Karpas-422 (cell line): ENCODE results near the gene THY1. TPM values are rescaled to one million over a fixed set of nuclear protein-coding genes. Genes with fewer than 3 reads are reported as not detected.
"Not testable (repeated sequence)": the region's sequence is repeated elsewhere in the genome, so short reads cannot be mapped to it uniquely, and the experiment has no call there.

ENCODE experiments used
- DNase-seq: peaks from one replicate; pipeline ENCODE4 v3.0.0-alpha.2; 2015
- H2AFZ ChIP-seq: fragments of 200-600 bp; sonication (generic); 2 replicates; pipeline ENCODE4 v1.6.1; 2014; ENCODE audit warnings: antibody characterized with exemption, low read length, mixed read lengths
- H3K27ac ChIP-seq: fragments of 200-600 bp; sonication (generic); 2 replicates; pipeline ENCODE4 v1.5.1; 2014; ENCODE audit warnings: mild to moderate bottlenecking, low read length, moderate library complexity
- H3K27me3 ChIP-seq: fragments of 200-600 bp; sonication (generic); 2 replicates; pipeline ENCODE4 v1.6.1; 2014; ENCODE audit warnings: low read length, mixed read lengths
- H3K36me3 ChIP-seq: fragments of 200-600 bp; sonication (generic); 2 replicates; pipeline ENCODE4 v1.6.1; 2014; ENCODE audit warnings: low read length, mixed read lengths; ENCODE audit not compliant: insufficient read depth
- H3K4me1 ChIP-seq: fragments of 200-600 bp; sonication (generic); 2 replicates; pipeline ENCODE4 v1.6.1; 2014; ENCODE audit warnings: mild to moderate bottlenecking, low read length, mixed read lengths
- H3K4me2 ChIP-seq: fragments of 200-600 bp; sonication (generic); 2 replicates; pipeline ENCODE4 v1.6.1; 2014; ENCODE audit warnings: low read length, low read depth, mild to moderate bottlenecking; ENCODE audit not compliant: poor library complexity, severe bottlenecking
- H3K4me3 ChIP-seq: fragments of 200-600 bp; sonication (generic); 2 replicates; pipeline ENCODE4 v1.5.1; 2014; ENCODE audit warnings: mild to moderate bottlenecking, antibody characterized with exemption, low read length, mixed read lengths
- H3K79me2 ChIP-seq: fragments of 200-600 bp; sonication (generic); 2 replicates; pipeline ENCODE4 v1.6.1; 2014; ENCODE audit warnings: mild to moderate bottlenecking, low read length, mixed read lengths
- H3K9ac ChIP-seq: fragments of 200-600 bp; sonication (generic); 2 replicates; pipeline ENCODE4 v1.6.0; 2014; ENCODE audit warnings: low read length
- H3K9me2 ChIP-seq: fragments of 200-600 bp; sonication (generic), shearing (Covaris generic); replicated peaks from 2 replicates; pipeline ENCODE4 v1.6.0; 2014; ENCODE audit warnings: mild to moderate bottlenecking, low read length, moderate library complexity; ENCODE audit not compliant: insufficient read depth
- H3K9me3 ChIP-seq: fragments of 300-700, 200-600 bp; sonication (generic); 2 replicates; pipeline ENCODE4 v1.6.1; 2014; ENCODE audit warnings: low read length, mixed read lengths
- H4K20me1 ChIP-seq: fragments of 200-600 bp; sonication (generic); 2 replicates; pipeline ENCODE4 v1.6.1; 2014; ENCODE audit warnings: mild to moderate bottlenecking, antibody characterized with exemption, low read length, low read depth; ENCODE audit not compliant: insufficient read depth
- total RNA-seq: library from RNA; depleted of rRNA; stranded (reverse); fragments of >200 nt; shearing (Covaris generic); gene quantifications from 2 replicates; pipeline ENCODE4 v1.2.3, GENCODE V29; 2014; ENCODE audit warnings: low replicate concordance

THY1 gene
- total RNA-seq, 1 experiment from 2014 or later, result not detected

GRCh38 chr11:119400860-119401259, 22.1 kb downstream of the THY1 start:
- no peaks in the 10 kb centered on the region for H4K20me1 ChIP-seq
- peaks cover 14% of the 10 kb centered on the region; the same call in 1 of the 2 replicates for H3K36me3 ChIP-seq
- H3K27me3 ChIP-seq, result no peaks in the 10 kb centered on the region
- no peak for DNase-seq
- H3K9me3 ChIP-seq, result peaks cover 3% of the 10 kb centered on the region; the same call in 1 of the 2 replicates
- H2AFZ ChIP-seq, result no peak overlapping the region
- no peak overlapping the region for H3K4me2 ChIP-seq
- H3K9ac ChIP-seq, result no peak overlapping the region
- no peak overlapping the region for H3K27ac ChIP-seq
- H3K9me2 ChIP-seq, result no peaks in the 10 kb centered on the region
- H3K4me3 ChIP-seq, result no peak overlapping the region
- no peaks in the 10 kb centered on the region for H3K79me2 ChIP-seq
- peaks cover 17% of the 10 kb centered on the region for H3K4me1 ChIP-seq

- no peak overlapping the region for H3K4me3 ChIP-seq
- H3K79me2 ChIP-seq, result no peaks in the 10 kb centered on the region
- no peak overlapping the region for H3K27ac ChIP-seq
- H3K36me3 ChIP-seq, result peaks cover 14% of the 10 kb centered on the region; the same call in 1 of the 2 replicates
- peaks cover 3% of the 10 kb centered on the region; the same call in 1 of the 2 replicates for H3K9me3 ChIP-seq
- H4K20me1 ChIP-seq, result no peaks in the 10 kb centered on the region
- H3K9me2 ChIP-seq, result no peaks in the 10 kb centered on the region
- peaks cover 14% of the 10 kb centered on the region for H3K4me1 ChIP-seq
- H3K27me3 ChIP-seq, result no peaks in the 10 kb centered on the region
- no peak overlapping the region for H3K4me2 ChIP-seq
- H2AFZ ChIP-seq, result no peak overlapping the region
- H3K9ac ChIP-seq, result no peak overlapping the region
- DNase-seq, result no peak
Measured at GRCh38 chr11:119397740-119398139, 25.2 kb downstream of the THY1 start.

- Histone ChIP-seq H3K27me3 (no peaks in the 10 kb centered on the region), H3K27ac (no peak overlapping the region), H3K9me2 (no peaks in the 10 kb centered on the region), H3K4me2 (no peak overlapping the region), H3K4me1 (peaks cover 15% of the 10 kb centered on the region), H4K20me1 (no peaks in the 10 kb centered on the region), H3K36me3 (peaks cover 14% of the 10 kb centered on the region; the same call in 1 of the 2 replicates), H2AFZ (no peak overlapping the region), H3K4me3 (no peak overlapping the region), H3K9me3 (peaks cover 3% of the 10 kb centered on the region; the same call in 1 of the 2 replicates), H3K9ac (no peak overlapping the region), H3K79me2 (no peaks in the 10 kb centered on the region)
- no peak for DNase-seq
Measured at GRCh38 chr11:119396835-119397234, 26.1 kb downstream of the THY1 start.

GRCh38 chr11:119391275-119391674, 31.7 kb downstream of the THY1 start:
- H3K9me2 ChIP-seq, result no peaks in the 10 kb centered on the region
- no peaks in the 10 kb centered on the region for H3K9me3 ChIP-seq
- no peak overlapping the region for H3K4me3 ChIP-seq
- H3K36me3 ChIP-seq, result no peaks in the 10 kb centered on the region
- H3K4me2 ChIP-seq, result peak overlapping the region; percentile 20
- no peak overlapping the region for H2AFZ ChIP-seq
- peak overlapping the region; percentile 15; the same call in 1 of the 2 replicates for H3K27ac ChIP-seq
- no peak for DNase-seq
- peaks cover 27% of the 10 kb centered on the region for H3K4me1 ChIP-seq
- H3K9ac ChIP-seq, result no peak overlapping the region
- H4K20me1 ChIP-seq, result no peaks in the 10 kb centered on the region
- no peaks in the 10 kb centered on the region for H3K79me2 ChIP-seq
- no peaks in the 10 kb centered on the region for H3K27me3 ChIP-seq

GRCh38 chr11:119389611-119390254, 33.2 kb downstream of the THY1 start:
- Histone ChIP-seq H3K36me3 (no peaks in the 10 kb centered on the region), H4K20me1 (no peaks in the 10 kb centered on the region), H3K79me2 (no peaks in the 10 kb centered on the region), H2AFZ (no peak overlapping the region), H3K9me2 (no peaks in the 10 kb centered on the region), H3K27ac (no peak overlapping the region), H3K9ac (no peak overlapping the region), H3K4me1 (peaks cover 25% of the 10 kb centered on the region), H3K9me3 (no peaks in the 10 kb centered on the region), H3K27me3 (no peaks in the 10 kb centered on the region), H3K4me2 (no peak overlapping the region), H3K4me3 (no peak overlapping the region)
- DNase-seq, result peak; percentile 69

- no peaks in the 10 kb centered on the region for H3K36me3 ChIP-seq
- H4K20me1 ChIP-seq, result no peaks in the 10 kb centered on the region
- no peak for DNase-seq
- no peak overlapping the region for H3K4me2 ChIP-seq
- H3K79me2 ChIP-seq, result no peaks in the 10 kb centered on the region
- peaks cover 19% of the 10 kb centered on the region for H3K4me1 ChIP-seq
- H3K27me3 ChIP-seq, result no peaks in the 10 kb centered on the region
- H3K27ac ChIP-seq, result no peak overlapping the region
- H3K9me2 ChIP-seq, result no peaks in the 10 kb centered on the region
- H3K9me3 ChIP-seq, result no peaks in the 10 kb centered on the region
- no peak overlapping the region for H3K9ac ChIP-seq
- H2AFZ ChIP-seq, result no peak overlapping the region
- no peak overlapping the region for H3K4me3 ChIP-seq
Measured at GRCh38 chr11:119388103-119388502, 34.9 kb downstream of the THY1 start.

GRCh38 chr11:119384332-119384731, 38.6 kb downstream of the THY1 start:
- H3K79me2 ChIP-seq, result no peaks in the 10 kb centered on the region
- H3K9ac ChIP-seq, result no peak overlapping the region
- no peak overlapping the region for H3K4me3 ChIP-seq
- H3K9me3 ChIP-seq, result no peaks in the 10 kb centered on the region
- H3K9me2 ChIP-seq, result no peaks in the 10 kb centered on the region
- H3K4me1 ChIP-seq, result peaks cover 28% of the 10 kb centered on the region
- H4K20me1 ChIP-seq, result no peaks in the 10 kb centered on the region
- no peaks in the 10 kb centered on the region for H3K27me3 ChIP-seq
- H2AFZ ChIP-seq, result no peak overlapping the region
- peak overlapping the region; percentile 15 for H3K4me2 ChIP-seq
- no peak overlapping the region for H3K27ac ChIP-seq
- no peak for DNase-seq
- H3K36me3 ChIP-seq, result no peaks in the 10 kb centered on the region

- H3K79me2 ChIP-seq, H3K27me3 ChIP-seq, H4K20me1 ChIP-seq, H3K9ac ChIP-seq, H3K9me3 ChIP-seq, DNase-seq, H3K36me3 ChIP-seq, H2AFZ ChIP-seq, H3K27ac ChIP-seq, H3K9me2 ChIP-seq: not testable (repeated sequence)
- peak overlapping the region; percentile 59; the same call in 1 of the 2 replicates for H3K4me3 ChIP-seq
- peak overlapping the region; percentile 79 for H3K4me2 ChIP-seq
- peaks cover 46% of the 10 kb centered on the region for H3K4me1 ChIP-seq
Measured at GRCh38 chr11:119382513-119382912, 40.5 kb downstream of the THY1 start.
